OCI-LY3 (cell line): ENCODE measurements around the gene ATPAF2.

Experiments
- CTCF ChIP-seq: fragments of 200-600, 300-600 bp; sonication (generic); IDR thresholded peaks from 2 replicates; pipeline ENCODE4 v1.5.1; 2014; ENCODE audit warnings: antibody characterized with exemption, low read length, low read depth
- EZH2phosphoT487 ChIP-seq: fragments of 200-600 bp; shearing (Covaris generic); IDR thresholded peaks from 2 replicates; pipeline ENCODE4 v1.6.1; 2018; ENCODE audit warnings: antibody characterized with exemption, mixed run types, low read depth

- TF ChIP-seq CTCF (no peak), EZH2phosphoT487 (no peak)
These were observed 29.2 kb downstream of the ATPAF2 start for GRCh38 chr17:18009609-18010420.
